NCI-H82 treated with DMSO at 0.1 percent for 48 hours (cell line): Measurements from ENCODE around the gene GPR6.

Source experiments
- DNase-seq: peaks from one replicate; lab custom pipeline; 2025; ENCODE audit not compliant: unreplicated experiment; lab: John Stamatoyannopoulos, UW

The GPR6 gene

DNA sequence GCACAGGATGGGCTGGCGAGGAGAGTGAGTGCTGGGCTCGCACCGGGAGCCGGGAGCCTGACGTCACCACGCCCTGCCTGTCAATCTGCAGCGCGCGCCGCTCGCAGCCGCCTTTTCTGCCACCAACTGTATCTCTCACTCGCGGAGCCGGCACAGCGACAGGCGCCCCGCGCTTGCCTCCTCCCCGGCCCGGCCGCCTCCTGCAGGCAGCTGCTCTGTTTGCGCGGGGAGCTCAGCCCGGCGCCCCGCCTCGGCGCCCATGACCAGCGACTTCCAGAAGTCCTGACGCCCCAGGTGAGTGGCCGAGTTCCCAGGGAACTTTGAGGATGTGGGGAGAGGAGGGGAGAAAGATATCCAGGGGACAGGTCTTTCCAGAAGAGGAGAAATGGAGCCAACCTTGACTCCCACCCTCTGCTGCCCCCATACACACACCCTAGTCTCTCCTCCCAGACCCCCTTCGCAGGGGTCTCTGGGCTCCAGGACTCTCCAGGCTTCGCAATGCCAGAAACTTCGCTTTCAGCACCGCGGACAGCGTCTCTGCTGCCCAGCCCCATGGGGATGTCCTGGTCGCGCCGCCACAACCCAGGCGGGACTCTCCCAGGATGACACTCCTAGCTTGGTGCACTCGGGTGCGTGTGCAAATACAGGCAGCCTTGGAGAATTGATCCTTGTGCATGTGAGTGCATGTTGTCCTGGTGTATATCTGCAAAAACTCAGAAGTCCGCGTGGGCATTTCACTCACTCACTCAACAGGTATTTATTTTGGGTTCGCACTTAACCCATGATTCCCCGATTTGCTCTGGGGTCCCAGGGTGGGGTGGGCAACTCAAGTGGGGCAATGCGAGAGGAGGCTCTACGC is at the start of gene GPR6:
Gene GPR6 (plus strand): TSS at position 138 of the 859 bp plus-strand sequence. CDS start 802 bp downstream, outside the sequence.
- peak; percentile 41 for DNase-seq

GRCh38 chr6:109934293-109934692 is 43.8 kb upstream of the GPR6 start:
- DNase-seq, result no peak

DNA sequence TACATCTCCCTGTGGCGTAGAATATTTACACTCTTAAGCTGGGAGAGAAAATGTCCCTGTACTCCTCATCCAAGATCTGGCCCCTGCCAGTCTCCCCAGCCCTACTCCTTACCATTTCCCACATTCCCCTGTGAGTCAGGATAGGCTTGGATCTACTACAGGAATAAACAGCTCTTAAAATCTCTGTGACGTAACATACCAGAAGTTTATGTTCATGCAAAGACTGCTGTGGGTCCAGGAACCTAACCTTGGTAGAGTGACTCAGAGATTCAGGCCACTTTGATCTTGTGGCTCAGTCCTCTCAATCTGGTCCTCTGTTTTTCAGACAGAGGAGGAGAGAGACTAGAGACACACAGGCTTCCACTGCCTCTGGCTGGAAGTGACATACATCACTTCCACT is 38.5 kb upstream of the GPR6 start:
- DNase-seq, result no peak

GRCh38 chr6:109944448-109944847 is 33.7 kb upstream of the GPR6 start:
- DNase-seq, result no peak

- no peak for DNase-seq
These were observed 33.0 kb upstream of the GPR6 start for GRCh38 chr6:109945091-109945490.

DNA sequence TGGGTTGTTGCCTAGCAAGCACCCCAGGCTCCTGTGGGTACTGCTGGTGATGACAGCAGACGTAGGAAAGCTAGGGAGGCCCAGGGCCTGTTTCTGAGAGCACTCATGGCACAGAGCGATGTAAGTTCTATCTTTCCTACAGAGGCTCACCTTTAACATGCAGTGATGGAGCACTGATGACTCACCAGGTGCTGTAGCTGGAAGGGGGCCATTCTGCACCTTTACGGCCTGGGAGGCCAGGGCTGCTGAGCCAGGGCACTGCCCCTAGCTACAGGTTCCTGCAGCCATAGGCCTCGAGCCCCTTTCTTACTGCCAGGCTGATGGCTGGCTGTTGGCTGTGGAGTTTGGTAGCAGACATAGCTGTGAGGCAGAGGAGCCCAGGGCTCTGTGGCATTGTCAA is 31.1 kb upstream of the GPR6 start:
- DNase-seq, result no peak

GRCh38 chr6:109949281-109950065 is 28.6 kb upstream of the GPR6 start:
- DNase-seq, result no peak

GRCh38 chr6:109955491-109955890 is 22.6 kb upstream of the GPR6 start:
- DNase-seq, result no peak

DNA sequence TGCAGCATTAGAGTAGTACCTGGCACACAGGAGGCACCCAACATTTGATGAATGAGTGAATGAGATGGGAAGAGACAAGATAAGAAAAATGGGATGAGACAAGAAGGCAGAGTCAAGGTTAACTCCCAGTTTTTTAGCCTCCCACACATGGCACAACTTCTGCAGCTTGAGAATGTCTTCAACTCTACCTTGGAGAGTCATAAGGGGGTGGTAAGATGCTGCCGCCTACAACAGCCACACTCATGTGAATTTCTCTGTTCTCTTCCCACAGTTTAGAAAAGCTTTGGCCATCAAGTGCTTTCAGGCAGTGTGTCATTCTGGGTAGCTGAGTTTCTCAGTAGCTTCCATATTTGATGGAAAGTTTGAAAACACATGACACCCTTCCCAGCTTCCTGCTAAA is 19.5 kb upstream of the GPR6 start:
- no peak for DNase-seq

DNA sequence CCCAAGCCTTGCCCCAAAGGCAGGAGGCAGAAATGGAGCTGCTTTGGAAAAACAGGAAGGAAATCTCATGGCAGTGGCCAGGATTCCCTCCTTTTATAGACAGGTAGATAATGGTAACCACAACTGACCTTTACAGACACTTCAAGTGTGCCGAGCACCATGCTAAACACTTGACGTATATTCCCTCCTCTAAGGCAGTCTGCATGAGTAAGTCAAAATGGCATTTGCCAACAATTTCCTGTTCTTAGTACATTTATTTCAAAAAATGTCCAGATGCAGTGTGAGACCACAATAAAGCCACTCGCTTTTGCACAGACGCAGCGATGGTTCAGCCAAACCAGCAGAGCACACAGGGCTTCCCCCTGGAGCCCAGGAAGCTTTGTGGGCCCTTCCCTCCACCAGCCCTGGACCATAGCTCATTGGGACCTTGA is 16.5 kb upstream of the GPR6 start:
- DNase-seq, result no peak

GRCh38 chr6:109962271-109962670 is 15.8 kb upstream of the GPR6 start:
- DNase-seq, result no peak

GRCh38 chr6:109963598-109964170 is 14.4 kb upstream of the GPR6 start:
- no peak for DNase-seq

- no peak for DNase-seq
These were observed 13.2 kb upstream of the GPR6 start for GRCh38 chr6:109964949-109965348.

DNA sequence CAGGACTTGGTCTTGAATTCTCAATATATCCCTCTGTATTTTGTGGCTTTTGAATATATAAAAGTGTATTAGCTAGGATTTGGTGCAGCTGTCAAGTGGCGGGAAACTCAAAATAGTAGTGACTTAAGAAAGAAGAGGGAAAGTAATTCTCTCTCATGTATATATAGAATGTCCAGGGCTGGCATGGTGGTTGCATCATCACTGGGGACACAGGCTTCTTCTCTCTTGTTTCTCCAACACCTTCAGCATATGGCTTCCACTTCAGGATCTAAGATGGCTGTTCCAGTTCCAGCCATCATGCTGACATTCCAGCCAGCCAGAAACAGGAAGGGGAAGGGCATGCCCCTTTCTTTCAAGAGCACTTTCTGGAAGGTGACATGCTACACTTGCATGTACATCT is 11.8 kb upstream of the GPR6 start:
- DNase-seq, result no peak

- DNase-seq, result peak; percentile 41
These were observed 329 bp upstream of the GPR6 start for GRCh38 chr6:109977791-109978173.

DNA sequence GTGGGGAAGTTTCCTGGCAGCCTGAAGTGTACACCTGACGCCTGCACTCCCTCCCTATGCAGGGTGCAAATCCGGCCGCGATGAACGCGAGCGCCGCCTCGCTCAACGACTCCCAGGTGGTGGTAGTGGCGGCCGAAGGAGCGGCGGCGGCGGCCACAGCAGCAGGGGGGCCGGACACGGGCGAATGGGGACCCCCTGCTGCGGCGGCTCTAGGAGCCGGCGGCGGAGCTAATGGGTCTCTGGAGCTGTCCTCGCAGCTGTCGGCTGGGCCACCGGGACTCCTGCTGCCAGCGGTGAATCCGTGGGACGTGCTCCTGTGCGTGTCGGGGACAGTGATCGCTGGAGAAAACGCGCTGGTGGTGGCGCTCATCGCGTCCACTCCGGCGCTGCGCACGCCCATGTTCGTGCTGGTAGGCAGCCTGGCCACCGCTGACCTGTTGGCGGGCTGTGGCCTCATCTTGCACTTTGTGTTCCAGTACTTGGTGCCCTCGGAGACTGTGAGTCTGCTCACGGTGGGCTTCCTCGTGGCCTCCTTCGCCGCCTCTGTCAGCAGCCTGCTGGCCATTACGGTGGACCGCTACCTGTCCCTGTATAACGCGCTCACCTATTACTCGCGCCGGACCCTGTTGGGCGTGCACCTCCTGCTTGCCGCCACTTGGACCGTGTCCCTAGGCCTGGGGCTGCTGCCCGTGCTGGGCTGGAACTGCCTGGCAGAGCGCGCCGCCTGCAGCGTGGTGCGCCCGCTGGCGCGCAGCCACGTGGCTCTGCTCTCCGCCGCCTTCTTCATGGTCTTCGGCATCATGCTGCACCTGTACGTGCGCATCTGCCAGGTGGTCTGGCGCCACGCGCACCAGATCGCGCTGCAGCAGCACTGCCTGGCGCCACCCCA is 1.2 kb downstream of the GPR6 start:
- DNase-seq, result no peak

DNA sequence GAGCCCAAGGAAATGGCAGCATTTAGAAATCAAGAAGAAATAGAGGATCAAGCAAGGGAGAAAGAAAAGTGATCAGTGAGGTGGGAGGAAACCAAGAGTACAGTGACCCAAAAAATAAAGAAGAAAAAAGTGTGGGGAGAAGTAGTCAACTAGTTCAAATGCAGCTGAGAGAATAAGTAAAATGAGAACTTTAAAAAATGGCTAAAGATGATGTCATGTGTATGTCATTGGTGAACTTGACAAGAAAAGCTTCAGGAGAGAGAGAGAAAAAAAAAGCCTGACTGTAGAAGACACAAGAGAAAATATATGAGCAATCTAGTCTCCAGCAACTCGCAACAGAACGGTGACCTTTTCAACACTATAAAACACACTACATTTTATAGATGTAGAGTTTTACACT is 6.3 kb downstream of the GPR6 start:
- no peak for DNase-seq

GRCh38 chr6:109987196-109987595 is 9.1 kb downstream of the GPR6 start:
- DNase-seq, result no peak

- no peak for DNase-seq
These were observed 13.3 kb downstream of the GPR6 start for GRCh38 chr6:109991201-109992101.
